GM12873 (cell line): ENCODE results near the gene EPM2A.

Experiments
- TF ChIP-seq, protein P1 (sequence below): IDR thresholded peaks from 2 replicates; pipeline ENCODE4 v1.5.1; 2012; ENCODE audit warnings: low read depth, mild to moderate bottlenecking, moderate library complexity, low read length, control low read depth; ENCODE audit not compliant: insufficient read depth; ENCODE audit errors: missing control alignments

EPM2A gene

DNA sequence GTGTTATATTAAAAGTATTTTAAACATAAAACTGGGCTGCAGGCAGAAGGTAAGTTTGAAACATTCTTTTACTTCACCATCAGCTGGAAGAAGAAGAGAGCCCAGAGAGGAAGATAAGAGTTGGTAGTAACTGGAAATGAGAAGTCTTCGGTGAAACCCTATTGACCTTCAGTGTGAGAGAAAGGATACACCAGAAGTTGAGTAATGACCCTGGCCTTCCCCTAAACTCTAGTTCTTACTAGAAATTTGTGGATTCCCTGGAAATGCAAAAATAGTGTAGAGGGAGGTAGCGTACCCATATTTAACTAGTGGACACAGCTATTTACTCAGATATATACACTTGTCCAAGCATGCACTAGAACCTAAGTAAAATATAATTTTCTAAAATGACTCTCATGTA, 8.0 kb upstream of the EPM2A start:
- TF ChIP-seq, protein P1, sequence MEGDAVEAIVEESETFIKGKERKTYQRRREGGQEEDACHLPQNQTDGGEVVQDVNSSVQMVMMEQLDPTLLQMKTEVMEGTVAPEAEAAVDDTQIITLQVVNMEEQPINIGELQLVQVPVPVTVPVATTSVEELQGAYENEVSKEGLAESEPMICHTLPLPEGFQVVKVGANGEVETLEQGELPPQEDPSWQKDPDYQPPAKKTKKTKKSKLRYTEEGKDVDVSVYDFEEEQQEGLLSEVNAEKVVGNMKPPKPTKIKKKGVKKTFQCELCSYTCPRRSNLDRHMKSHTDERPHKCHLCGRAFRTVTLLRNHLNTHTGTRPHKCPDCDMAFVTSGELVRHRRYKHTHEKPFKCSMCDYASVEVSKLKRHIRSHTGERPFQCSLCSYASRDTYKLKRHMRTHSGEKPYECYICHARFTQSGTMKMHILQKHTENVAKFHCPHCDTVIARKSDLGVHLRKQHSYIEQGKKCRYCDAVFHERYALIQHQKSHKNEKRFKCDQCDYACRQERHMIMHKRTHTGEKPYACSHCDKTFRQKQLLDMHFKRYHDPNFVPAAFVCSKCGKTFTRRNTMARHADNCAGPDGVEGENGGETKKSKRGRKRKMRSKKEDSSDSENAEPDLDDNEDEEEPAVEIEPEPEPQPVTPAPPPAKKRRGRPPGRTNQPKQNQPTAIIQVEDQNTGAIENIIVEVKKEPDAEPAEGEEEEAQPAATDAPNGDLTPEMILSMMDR = no peak

DNA sequence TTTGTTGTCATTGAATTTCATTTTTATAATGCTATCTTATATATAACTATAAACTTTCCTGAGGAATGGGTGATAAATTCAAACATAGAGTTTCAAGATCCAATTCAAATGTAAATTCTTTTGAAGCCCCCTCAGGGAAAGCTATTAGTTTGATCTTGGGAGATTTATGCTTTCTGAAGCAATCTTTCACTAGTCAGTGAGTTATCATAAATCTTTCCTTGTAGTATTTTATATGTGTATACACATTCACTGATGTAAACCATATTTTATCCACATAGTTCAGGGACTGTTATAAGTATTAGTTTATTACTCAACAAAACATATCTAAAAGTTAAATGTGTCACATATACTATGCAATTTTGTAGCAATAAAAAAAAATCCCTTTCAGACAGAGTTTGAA, 2.9 kb upstream of the EPM2A start:
- TF ChIP-seq, protein P1 = no peak

DNA sequence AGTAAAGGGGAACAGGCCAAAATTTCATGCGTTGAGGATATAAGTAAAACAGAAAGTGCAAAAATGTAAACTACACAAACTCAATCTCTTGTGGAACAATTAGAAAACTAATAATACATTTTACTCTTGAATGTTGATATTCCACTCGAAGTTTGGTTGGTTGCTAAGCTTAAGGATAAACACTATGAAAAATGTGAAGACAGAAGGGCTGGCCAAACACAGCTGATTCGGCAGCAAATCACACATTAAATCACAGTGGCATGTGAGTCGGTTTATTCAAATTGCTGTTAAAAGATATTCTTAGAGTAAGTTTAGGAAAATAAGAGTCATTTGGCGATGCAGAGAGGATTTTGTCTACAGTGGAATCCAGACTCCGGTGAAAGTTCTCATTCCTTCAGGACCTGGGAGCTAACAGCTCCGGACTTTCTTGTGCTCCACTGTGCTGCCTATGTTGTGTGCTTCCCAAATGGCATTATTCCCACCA, 1.4 kb upstream of the EPM2A start:
- TF ChIP-seq, protein P1 = no peak

DNA sequence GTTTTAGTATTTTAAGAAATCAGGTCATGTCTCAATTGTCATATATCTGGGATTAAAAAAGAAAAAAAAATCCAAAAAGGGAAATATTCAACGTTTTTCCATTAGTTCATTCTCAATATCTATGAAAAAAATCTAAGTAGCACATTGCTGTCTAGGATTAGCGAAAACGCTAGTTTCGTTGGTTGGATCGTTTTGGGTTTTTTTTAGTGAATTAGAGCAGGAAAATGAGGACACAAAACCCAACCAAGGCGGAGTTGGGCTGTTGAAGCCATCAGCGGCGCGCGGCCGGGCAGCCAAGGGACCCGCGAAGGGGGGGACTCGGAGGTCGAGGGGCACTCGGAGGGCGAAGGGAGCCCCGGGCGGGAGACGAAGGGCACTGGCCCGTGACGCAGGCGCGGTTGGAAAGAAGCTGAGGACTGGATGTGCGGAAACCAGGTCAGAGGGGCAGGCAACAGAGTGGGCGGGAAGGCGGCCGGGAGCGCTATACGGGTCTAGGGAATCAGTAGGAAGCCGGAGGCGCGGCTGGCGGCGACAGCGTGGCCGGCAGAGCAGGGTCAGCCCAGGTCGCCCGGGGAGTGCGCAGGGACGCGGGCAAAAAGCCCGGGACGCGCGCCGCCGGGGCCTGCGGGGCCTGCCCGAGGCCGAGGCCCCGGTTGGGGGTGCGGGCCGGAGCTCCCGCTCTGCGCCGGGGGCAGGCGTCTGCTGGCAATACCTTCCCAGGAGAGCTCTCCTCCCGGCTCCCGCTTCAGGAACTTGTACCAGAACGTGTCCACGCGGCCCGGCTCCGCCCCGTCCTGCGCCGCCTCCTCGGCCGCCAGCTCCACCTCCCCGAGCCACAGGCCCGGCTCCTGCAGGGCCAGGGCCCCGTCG, 599 bp downstream of the EPM2A start:
- TF ChIP-seq, protein P1 = no peak

DNA sequence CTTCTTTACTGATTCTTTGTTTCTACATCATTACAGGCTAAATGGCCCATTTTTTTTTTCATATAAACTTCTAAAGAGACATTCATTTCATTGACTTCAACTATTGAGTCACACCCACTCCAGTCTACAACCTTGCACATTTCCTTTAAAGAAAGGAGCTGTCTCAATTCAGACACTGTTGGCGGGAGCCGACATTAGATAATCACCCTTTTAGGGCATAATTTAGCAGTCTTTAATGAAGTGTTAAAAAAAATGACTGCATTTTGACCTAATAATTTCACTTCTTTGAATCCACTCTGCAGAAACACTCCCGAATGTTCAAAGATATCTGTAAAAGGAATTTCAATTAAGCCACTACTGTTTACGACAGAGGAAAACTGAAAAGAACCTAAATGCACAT, 1.5 kb downstream of the EPM2A start:
- TF ChIP-seq, protein P1 = no peak

DNA sequence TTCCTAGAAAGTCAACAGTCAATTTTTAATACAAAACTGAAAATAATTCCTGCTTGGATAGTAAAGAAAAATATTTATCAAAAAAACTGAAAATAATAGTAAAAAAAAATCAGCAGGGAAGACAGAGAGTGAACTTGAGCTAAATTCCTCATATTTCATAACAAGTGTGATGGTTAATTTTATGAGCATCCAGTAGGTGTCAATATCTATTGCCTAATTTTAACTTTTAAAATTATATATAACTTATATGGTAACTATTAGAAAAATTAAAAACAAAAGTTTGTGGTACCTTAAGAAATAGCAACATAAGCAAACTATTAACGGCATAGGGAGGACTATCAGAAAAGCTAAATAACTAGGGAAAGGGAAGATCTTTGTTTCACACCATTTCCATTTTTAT, 2.1 kb downstream of the EPM2A start:
- TF ChIP-seq, protein P1 = no peak

DNA sequence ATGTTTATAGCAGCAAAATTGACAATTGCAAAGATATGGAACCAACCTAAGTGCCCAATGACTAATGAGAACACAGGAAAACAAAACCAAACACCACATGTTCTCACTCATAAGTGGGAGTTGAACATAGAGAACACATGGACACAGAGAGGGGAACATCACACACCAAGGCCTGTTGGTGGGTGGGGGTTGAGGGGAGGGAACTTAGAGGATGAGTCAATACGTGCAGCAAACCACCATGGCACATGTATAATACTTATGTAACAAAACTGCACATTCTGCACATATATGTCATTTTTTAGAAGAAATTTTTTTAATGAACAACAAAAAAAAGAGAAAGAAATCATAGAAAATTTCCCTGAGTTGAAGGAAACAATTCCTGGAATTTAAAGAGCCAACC, 3.9 kb downstream of the EPM2A start:
- TF ChIP-seq, protein P1 = no peak
